T47D (cell line): ENCODE results near the gene PTPA.

Experiments used
- DNase-seq, 2 experiments: peaks; one replicate each; pipeline versions ENCODE4 v3.0.0 to v3.0.0-alpha.2; 2011 to 2012; ENCODE audit warnings: low read depth in 1 of 2, low spot score in 1 of 2
- JUND ChIP-seq: IDR thresholded peaks from 2 replicates; pipeline ENCODE4 v1.6.1; 2012; ENCODE audit warnings: low read depth
- in situ Hi-C: cut with HindIII; loops from 2 replicates; pipeline ENCODE4 v1.10.0; 2016; ENCODE audit warnings: low sequenced_read_pairs, low pct_unique_long_range_greater_than_20kb

PTPA gene

GRCh38 chr9:129164246-129164930, 53.2 kb downstream of the PTPA start:
- no peak for TF ChIP-seq JUND
- in situ Hi-C loops = no loop called here
- DNase-seq = peak in 1 of 2 experiments; percentile 49

- in situ Hi-C loops = no loop called here
- DNase-seq = no peak
- TF ChIP-seq JUND = no peak
Measured at GRCh38 chr9:129165198-129165597, 54.0 kb downstream of the PTPA start.

DNA sequence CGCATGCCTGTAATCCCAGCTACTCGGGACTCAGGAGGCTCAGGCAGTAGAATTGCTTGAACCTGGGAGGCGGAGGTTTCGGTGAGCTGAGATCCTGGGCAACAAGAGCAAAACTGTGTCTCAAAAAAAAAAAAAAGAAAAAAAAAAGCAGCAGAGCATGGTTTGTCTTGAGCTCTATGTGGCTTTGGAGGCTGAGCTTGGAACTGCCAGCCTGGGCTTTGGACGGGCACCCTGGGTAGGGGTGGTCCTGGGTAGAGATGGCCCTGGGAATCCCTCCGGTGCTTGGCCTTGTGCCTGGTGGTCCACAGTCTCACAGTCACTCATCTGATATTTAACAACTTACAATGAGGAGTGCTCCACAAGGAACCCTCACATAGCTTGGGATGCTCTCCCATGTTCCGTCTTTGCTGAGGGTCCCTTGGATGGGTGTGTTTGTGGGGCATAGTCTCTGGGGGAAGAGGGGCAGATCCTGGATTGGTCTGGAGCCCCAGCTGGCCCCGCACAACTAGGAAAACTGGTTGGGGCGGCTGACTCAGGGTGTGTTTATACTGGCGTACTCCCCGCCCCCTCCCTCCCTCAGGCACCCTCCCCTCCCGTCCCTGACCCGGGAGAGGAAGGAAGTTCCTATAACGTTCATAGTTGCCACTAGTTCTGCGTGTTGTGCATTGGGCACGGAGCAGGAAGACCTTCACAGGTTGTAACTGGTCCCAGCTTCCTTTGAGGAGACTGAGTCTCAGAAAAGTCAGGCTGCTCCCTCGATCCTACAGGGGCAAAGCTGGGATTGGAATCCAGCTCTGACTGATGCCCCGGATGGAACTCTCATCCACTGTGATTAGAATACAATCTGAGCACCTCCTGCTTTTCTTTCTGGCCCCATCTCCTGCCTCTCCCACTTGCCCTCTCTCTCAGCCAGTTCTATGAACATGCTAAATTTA, 55.7 kb downstream of the PTPA start:
- in situ Hi-C loops = no loop called here
- TF ChIP-seq JUND = no peak
- DNase-seq = peak; percentile 93 to 97

DNA sequence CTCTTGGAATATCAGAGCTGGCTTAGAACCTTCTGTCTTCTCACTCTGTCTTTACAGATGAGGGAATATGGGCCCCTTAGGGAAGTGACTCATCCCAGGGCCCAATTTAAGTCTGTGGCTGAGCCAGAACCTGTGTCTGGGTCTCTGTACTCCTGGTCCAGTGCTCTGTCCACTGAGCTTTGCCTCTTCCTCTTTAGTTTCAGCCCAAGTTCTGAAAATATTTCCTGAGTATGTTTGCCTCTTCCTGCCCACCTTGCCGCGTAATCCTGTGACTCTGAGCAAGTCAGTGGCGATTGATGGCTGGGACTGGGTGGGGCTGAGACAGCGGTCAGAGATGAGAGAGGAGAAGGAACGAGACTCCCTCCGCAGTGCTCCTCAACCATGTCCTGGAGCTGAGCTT, 59.0 kb downstream of the PTPA start:
- in situ Hi-C loops = no loop called here
- no peak for DNase-seq
- no peak for TF ChIP-seq JUND

GRCh38 chr9:129171993-129172751, 61.0 kb downstream of the PTPA start:
- in situ Hi-C loops = no loop called here
- DNase-seq = no peak
- TF ChIP-seq JUND = no peak

DNA sequence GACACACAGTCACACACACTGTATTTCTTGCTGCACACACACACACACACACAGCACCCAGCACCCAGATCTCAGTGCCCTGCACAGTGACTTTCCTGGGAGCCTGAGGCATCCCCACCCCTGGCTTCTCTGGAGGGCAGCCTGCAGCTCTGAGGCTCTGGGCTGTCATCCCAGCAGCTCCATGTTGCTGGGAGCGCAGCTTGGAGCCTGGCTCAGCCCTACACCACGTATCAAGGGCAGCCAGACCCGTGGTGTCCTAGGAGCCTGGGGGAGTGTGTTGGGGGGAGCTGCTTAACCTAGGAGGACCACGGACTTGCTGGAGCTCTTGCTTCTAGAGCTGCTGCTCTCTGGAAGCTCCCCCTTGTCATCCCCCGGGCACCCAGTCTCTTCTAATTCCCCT, 61.6 kb downstream of the PTPA start:
- in situ Hi-C loops = no loop called here
- DNase-seq = no peak

GRCh38 chr9:129173296-129174101, 62.3 kb downstream of the PTPA start:
- TF ChIP-seq JUND = no peak
- DNase-seq = no peak
- in situ Hi-C loops = no loop called here

More for the DNA sequence above, 61.6 kb downstream of the PTPA start:
- TF ChIP-seq JUND = no peak

- no peak for TF ChIP-seq JUND
- in situ Hi-C loops = no loop called here
- peak; percentile 93 for DNase-seq
Measured at GRCh38 chr9:129174102-129174723, 63.0 kb downstream of the PTPA start.

GRCh38 chr9:129174724-129175514, 63.7 kb downstream of the PTPA start:
- DNase-seq = peak; percentile 81 to 90
- in situ Hi-C loops = no loop called here

DNA sequence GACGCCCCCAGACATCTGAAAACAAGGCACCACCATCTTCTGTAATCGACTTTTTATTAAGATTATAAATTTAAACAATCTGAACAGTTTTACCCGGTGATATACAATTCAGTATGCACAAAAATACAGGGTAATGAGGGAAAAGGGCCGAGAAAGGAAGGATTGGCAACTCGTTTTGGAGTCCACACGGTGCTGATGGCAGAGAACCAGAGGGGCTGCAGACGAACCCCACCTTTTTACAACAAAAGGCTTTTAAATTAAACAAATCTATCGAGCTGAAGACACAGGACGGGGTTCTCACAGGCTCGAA, 64.3 kb downstream of the PTPA start:
- in situ Hi-C loops = no loop called here
- TF ChIP-seq JUND = no peak
- no peak for DNase-seq

More at GRCh38 chr9:129174724-129175514, 63.7 kb downstream of the PTPA start:
- peak; percentile 15; the same call in 1 of the 2 replicates for TF ChIP-seq JUND
